B cell (primary cell): ENCODE measurements around the gene KIF21B.

Experiments
- EZH2 ChIP-seq: IDR thresholded peaks from 2 replicates; pipeline ENCODE4 v1.6.1; 2012; ENCODE audit warnings: borderline replicate concordance, low read depth, mild to moderate bottlenecking, moderate library complexity, low read length; ENCODE audit not compliant: insufficient read depth, poor library complexity, severe bottlenecking
- TF ChIP-seq, protein P1 (sequence below): fragments of 200-600 bp; IDR thresholded peaks from one replicate; pipeline ENCODE4 v1.8.0; 2022; ENCODE audit warnings: antibody characterized with exemption, mild to moderate bottlenecking

DNA sequence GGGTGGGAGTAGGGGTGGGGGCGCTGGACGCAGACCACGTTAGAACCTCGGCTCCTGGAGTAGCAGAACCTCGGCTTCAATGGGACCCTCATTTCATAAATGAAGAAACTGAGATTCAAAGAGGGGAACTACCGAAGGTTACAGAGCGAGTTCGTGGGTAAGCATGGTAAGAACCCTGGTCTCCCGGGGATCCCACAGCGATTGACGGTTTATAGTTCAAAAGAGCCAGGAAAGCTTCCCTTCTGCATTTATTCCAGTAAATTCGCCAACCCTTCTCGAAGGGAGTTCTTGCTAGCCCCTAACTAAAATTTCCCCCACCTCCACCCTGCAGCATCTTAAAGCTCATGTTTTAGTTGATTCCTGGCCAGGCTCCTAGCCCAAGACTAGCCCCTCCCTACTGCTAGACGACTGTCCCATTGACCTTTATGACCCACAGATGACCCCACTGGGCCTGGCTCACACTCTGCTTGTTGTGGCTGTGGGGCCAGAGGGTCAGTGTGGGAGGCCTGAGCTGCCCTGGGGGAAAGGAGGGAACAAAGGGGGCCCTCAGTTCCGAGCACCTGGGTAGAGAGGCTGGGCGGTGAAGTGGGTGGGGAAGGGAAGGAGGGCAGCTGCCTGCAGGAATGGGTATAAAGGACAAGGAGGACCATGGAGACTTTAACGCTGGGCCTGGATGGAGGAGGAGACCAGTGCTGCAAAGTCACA, 558 bp upstream of the KIF21B start:
- TF ChIP-seq, protein P1, sequence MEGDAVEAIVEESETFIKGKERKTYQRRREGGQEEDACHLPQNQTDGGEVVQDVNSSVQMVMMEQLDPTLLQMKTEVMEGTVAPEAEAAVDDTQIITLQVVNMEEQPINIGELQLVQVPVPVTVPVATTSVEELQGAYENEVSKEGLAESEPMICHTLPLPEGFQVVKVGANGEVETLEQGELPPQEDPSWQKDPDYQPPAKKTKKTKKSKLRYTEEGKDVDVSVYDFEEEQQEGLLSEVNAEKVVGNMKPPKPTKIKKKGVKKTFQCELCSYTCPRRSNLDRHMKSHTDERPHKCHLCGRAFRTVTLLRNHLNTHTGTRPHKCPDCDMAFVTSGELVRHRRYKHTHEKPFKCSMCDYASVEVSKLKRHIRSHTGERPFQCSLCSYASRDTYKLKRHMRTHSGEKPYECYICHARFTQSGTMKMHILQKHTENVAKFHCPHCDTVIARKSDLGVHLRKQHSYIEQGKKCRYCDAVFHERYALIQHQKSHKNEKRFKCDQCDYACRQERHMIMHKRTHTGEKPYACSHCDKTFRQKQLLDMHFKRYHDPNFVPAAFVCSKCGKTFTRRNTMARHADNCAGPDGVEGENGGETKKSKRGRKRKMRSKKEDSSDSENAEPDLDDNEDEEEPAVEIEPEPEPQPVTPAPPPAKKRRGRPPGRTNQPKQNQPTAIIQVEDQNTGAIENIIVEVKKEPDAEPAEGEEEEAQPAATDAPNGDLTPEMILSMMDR, result no peak
- TF ChIP-seq EZH2, result no peak
